ENCODE measurements around the gene MADD.

Gene MADD

DNA sequence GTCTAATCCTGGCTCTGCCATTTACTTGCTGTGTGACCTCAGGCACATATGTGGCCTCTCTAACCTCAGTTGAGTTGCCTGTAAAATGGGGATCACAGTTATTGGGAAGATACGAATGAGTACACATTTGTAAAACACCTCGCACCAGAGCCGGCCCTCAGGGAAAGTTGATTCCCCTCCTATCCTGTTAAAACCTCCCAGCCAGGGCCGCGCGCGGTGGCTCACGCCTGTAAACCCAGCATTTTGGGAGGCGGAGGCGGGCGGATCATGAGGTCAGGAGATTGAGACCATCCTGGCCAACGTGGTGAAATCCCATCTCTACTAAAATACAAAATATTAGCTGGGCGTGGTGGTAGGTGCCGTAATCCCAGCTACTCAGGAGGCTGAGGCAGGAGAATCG lies 90.4 kb downstream of the MADD start:
- DNase-seq = no peak

DNA sequence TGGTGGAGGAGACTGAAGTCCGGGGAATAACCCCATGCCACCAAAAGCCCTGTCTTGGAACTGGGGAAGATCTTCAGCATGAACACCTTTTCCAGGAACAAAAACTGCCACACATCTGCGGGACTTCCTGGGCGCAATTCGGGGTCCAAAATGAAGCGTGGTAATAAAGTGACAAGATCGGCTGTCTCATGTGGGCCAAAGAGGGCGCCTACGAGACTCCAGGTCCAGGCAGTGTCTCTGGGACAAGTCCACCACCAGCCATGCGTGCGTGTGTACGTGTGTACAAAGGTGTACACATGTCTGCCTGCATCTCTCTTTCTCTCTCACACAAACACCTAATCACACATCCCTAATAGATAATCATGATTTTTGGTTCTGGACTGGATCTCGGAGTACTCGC lies 91.5 kb downstream of the MADD start:
- DNase-seq = no peak

- no peak for DNase-seq
Observed at GRCh38 chr11:47366020-47366490, 96.1 kb downstream of the MADD start.

DNA sequence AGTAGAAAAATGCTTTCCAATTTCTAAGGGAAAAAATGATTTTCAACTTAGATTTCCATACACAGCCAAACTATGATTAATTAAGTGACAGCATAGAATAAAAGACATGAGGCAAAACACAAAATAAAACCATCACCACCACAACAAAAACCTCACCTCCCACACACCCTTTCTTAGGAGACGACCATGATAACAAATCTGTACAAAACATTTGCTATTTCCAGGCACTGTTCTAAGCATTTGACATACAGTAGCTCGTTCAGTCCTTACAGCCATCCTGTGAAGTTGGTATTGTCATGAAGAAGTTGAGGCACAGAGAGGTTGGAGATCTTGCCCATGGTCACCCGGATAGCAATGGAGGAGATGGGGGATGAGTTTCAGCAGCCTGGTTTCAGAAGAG lies 99.7 kb downstream of the MADD start:
- no peak for DNase-seq

- no peak for DNase-seq
Observed at GRCh38 chr11:47372422-47372821, 102.5 kb downstream of the MADD start.

GRCh38 chr11:47373876-47374719 lies 104.2 kb downstream of the MADD start:
- DNase-seq = peak; percentile 78 to 81

DNA sequence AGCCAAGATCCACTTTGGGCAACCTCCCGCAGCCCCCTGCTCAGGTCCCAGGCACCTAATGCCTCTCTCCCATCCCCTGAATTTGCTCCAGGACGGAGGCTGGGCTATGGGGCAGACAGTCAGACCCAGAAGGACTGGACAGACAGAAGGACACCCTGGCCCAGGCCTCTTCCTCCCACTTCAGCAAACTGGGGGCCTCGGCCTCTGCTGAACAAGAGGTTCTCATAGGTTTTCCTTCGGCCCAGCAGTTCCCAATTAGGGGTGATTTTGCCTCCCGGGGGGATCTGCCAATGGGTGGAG lies 104.7 kb downstream of the MADD start:
- no peak for DNase-seq

DNA sequence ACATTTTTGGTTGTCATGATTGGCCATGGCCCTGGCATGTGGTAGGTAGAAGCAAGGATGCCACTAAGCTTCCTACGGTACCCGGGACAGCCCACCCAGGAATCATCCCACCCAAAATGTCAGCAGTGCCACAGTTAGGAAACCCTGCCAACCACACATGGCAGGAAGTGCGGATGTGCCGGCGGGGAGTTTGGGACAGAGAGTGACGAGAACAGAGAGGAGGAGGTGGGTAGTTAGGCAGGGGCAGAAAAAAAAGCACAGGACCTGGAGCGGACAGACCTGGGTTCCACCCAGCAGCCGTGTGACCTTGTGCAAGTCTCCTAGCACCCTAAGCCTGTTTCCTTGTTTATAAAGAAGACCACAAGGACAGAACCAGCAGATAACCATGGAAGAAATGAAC lies 105.1 kb downstream of the MADD start:
- DNase-seq = no peak

GRCh38 chr11:47375546-47376085 lies 105.7 kb downstream of the MADD start:
- DNase-seq = no peak

DNA sequence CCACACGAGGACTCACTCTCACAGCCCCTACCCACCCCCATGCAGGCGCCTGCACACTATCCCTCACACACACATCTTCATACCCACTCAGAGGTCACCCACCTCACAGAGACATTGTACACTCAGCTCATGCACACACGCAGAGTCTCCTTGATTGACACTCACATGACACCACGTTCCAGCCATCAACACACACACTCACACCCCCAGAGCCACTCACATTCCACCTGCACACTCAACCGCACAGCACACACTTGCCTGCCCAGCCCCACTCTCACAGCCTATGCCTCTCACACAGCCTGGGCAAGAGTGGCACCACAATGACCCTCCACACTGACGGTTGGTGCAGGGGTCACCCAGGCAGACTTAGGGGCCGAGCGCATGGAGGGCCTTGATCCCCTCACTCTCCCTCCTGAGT lies 106.2 kb downstream of the MADD start:
- no peak for DNase-seq

DNA sequence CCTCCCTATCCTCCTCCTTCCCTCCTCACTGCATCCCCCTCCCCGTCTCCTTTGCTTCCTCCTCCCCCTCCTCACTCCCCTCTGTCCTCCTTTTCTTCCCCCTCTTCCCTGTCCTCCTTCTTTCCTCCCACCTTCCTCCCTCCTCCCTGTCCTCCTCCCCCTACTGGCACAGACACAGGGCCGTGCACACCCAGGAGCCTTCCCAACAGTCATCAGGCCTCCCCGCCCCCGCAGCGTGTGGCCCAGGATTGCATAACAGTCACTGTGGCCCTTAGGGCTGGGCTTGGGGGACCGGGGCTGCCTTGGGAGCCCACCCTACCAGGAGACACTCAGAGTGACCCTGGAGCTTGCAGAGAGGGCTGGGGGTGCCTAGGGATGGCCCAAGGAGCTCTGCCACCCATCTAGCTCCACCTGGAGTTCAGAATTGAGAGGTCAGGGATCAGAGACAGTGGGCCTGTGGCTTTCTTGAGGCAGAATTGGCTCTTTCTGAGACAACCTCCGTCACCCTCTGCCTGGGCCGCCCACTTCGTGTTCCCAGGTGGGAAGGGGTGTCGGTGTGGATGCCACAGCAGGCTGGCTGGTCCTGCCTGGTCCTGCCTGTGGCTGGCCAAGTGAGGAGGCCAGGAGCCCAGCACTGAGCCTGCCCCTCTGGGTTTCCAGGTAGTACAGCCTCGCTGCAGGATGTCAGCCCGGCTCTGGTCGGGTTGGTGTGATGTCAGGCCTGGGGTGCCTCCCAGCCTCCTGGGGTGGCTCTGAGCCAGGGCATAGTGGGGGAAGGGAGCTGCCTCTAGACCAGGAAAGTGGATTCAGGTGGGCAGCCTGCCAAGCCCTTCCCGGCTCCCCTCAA lies 106.8 kb downstream of the MADD start:
- no peak for DNase-seq

DNA sequence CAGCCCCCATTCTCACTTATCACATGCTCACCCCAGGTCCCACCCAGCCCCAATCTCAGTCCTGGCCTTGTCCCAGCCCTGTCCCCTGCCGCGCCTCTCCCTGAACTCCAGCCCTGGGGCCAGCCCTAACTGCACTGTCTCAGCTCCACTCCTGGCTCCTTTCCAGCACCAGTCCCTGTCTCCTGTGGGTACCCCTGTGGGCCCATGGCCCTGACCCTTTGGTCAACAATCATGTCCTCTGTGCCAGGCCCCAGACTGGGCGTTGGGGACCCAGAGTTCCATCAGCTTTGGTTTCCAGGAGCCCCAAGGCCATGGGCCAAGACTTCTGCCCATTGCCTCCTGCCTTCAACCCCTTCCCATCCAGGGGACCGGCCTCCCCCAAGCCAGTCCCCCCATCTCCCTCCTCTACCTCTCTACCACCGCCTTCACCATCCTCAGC lies 107.7 kb downstream of the MADD start:
- DNase-seq = no peak

- DNase-seq = no peak
Observed at GRCh38 chr11:47378010-47378835, 108.3 kb downstream of the MADD start, which contains the start of gene SPI1. Gene SPI1 (minus strand): TSS chr11:47378547. CDS start chr11:47378353, 194 bp downstream.

DNA sequence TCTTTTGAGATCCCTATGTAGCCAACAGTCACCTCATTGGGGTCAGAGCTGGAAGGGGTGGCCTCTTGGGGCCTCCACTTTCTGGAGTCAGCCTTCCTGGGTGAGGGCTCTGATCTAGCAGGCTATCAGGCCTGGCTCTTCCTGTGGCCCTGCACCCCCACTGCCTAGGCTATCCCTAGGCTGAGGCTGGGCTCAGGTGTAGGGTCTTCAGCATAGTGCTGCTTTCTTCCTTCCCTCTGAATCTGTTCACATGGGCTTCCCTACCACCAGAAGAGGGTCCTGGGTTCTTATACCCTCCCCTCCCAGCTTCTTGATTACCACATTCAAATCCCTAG lies 108.9 kb downstream of the MADD start:
- no peak for DNase-seq

- no peak for DNase-seq
Observed at GRCh38 chr11:47379317-47379716, 109.4 kb downstream of the MADD start.

Measured in activated CD4-positive, alpha-beta T cell treated with anti-CD3 and anti-CD28 coated beads, Interleukin-2, amount 50 U/mL, for 4 hours (primary cell).